Measurements from ENCODE around the gene PLXNA2. TPM values are rescaled to one million over a fixed set of nuclear protein-coding genes. Genes with fewer than 3 reads are reported as not detected.

Gene PLXNA2
- total RNA-seq, 1 experiment from 2014 or later: 0.89 TPM

DNA sequence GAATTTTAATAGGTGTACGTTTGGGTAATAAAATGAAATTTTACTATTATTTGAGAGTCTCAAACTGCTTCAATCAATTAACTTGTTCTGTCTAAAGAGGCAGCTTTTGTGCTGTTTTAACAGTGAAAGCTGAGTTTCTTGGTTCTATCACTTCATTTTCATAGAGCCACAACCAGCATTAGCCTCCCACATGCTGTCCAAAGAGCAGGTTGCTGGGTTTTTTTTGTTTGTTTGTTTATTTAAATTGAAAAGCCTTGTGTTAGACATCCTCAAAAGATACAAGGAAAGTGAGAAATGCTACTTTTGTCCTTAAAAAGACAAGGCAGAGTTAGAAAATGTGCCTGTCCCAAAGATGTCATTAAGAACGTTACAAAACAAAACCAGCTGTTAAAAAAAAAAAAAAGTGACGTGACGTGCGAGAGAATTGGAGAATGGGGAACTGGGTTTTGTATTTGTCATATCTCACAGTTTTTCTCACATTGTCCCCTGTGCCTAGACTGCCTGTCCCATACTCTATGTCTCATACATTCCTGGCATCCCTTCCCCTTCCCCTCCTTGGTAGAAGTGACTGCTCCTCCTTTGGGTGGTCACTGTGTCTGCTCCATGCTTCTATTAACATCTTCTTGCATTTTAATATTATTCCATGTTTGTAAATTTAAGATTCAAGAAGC is 270.2 kb downstream of the PLXNA2 start (continued):
- TF ChIP-seq, protein P1, sequence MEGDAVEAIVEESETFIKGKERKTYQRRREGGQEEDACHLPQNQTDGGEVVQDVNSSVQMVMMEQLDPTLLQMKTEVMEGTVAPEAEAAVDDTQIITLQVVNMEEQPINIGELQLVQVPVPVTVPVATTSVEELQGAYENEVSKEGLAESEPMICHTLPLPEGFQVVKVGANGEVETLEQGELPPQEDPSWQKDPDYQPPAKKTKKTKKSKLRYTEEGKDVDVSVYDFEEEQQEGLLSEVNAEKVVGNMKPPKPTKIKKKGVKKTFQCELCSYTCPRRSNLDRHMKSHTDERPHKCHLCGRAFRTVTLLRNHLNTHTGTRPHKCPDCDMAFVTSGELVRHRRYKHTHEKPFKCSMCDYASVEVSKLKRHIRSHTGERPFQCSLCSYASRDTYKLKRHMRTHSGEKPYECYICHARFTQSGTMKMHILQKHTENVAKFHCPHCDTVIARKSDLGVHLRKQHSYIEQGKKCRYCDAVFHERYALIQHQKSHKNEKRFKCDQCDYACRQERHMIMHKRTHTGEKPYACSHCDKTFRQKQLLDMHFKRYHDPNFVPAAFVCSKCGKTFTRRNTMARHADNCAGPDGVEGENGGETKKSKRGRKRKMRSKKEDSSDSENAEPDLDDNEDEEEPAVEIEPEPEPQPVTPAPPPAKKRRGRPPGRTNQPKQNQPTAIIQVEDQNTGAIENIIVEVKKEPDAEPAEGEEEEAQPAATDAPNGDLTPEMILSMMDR (IDR thresholded peaks at IDR 0.05 in 2 of 3, conservative IDR thresholded peaks at IDR 0.05 in 1 of 3; ENCODE audit: borderline replicate concordance in 1 of 3, insufficient read depth in 1 of 3, low read depth in 2 of 3, low read length in 2 of 3): no peak
- TF ChIP-seq POLR2A (IDR thresholded peaks at IDR 0.05; ENCODE audit: borderline replicate concordance, extremely low read depth, insufficient read depth, insufficient read length): no peak
- TF ChIP-seq TCF7L2 (IDR thresholded peaks at IDR 0.05; ENCODE audit: borderline replicate concordance, extremely low read depth, insufficient read depth, insufficient read length): no peak
- no peak for TF ChIP-seq RAD21 (IDR thresholded peaks at IDR 0.05; ENCODE audit: low read depth)
- no peak for TF ChIP-seq SRF (IDR thresholded peaks at IDR 0.05; ENCODE audit: low read depth)
- TF ChIP-seq CBX3 (IDR thresholded peaks at IDR 0.05; ENCODE audit: low read depth): no peak
- no peak for TF ChIP-seq FOSL1 (IDR thresholded peaks at IDR 0.05; ENCODE audit: low read depth)
- no peak for TF ChIP-seq EZH2 (IDR thresholded peaks at IDR 0.05)
- TF ChIP-seq EZH2phosphoT487 (IDR thresholded peaks at IDR 0.05; ENCODE audit: borderline replicate concordance): no peak
- no peak for TF ChIP-seq ZNF274 (IDR thresholded peaks at IDR 0.05; ENCODE audit: low read depth, low read length)

DNA sequence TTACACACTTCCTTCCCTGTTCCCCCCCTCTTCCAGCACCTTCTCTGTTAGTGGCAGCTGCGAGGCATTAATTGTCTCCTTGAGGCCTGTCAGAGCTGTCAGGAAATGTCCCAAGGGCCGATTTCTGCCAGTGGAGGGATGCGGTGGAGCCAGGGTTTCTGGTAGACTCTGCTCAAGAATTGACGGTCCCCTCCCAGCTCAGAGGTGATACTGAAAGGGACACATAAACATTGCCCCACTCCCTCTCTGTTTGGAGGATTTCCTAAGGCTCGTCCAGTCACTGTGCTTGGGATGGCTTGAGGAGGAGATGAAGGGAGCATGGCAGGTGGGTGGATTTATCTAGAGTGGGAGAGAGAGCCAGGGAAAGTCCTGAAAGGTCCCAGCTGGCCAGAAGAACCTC is 271.8 kb downstream of the PLXNA2 start:
- Histone ChIP-seq H3K9ac (ENCODE audit: low read length) (no peak overlapping the region), H3K9me2 (ENCODE audit: insufficient read depth) (no peaks in the 10 kb centered on the region), H3K4me1 (ENCODE audit: control insufficient read depth in 1 of 2, insufficient read depth in 2 of 2, low read length in 2 of 2) (no peaks in the 10 kb centered on the region), H2AFZ (ENCODE audit: low read depth, low read length, poor library complexity, severe bottlenecking) (no peak overlapping the region), H3K4me2 (ENCODE audit: low read length) (no peak overlapping the region), H3K79me2 (ENCODE audit: insufficient read depth, low read length) (no peaks in the 10 kb centered on the region), H3K4me3 (replicated peaks in 1 of 2; ENCODE audit: low read depth in 1 of 2, low read length in 2 of 2) (no peak overlapping the region), H3K27me3 (ENCODE audit: insufficient read depth, low read length) (peaks cover 16% of the 10 kb centered on the region), H3K9me3 (ENCODE audit: control insufficient read depth in 1 of 2, insufficient read depth in 1 of 2, low read depth in 1 of 2, low read length in 2 of 2) (no peaks in the 10 kb centered on the region), H3K27ac (ENCODE audit: low read depth, low read length) (no peak overlapping the region), H3K36me3 (ENCODE audit: control insufficient read depth in 1 of 2, insufficient read depth in 2 of 2, low read length in 2 of 2) (no peaks in the 10 kb centered on the region), H4K20me1 (ENCODE audit: insufficient read depth) (no peaks in the 10 kb centered on the region)
- TF ChIP-seq ZNF274 (IDR thresholded peaks at IDR 0.05; ENCODE audit: low read depth, low read length): no peak
- ChIA-PET POLR2A (no interaction called here), RAD21 (ENCODE audit: low non-redundant PET in 1 of 2, low total read pairs in 2 of 2, uncharacterized antibody in 2 of 2, unreplicated experiment in 2 of 2) (no interaction called here), CTCF (interaction anchor here (1.0 to 1.6 kb wide), 4 partner anchors 9 to 103 kb away, joined by 3 to 6 read pairs (median 4); no protein-coding TSS in a partner anchor)
- no TSS peak for BruUV-seq (replicated peaks)
- intact Hi-C loops (cut with micrococcal nuclease): no loop called here
- DNase-seq (ENCODE audit: low read depth, low spot score) (no peak), ATAC-seq (no peak)

All from HCT116 (cell line).